Fibroblast of the aortic adventitia (primary cell): ENCODE results near the gene COMTD1. TPM values are rescaled to one million over a fixed set of nuclear protein-coding genes. Genes with fewer than 3 reads are reported as not detected.
A peak's percentile ranks its signal among the peaks of the same experiment; 100 is the strongest.
"Not testable (repeated sequence)": the region's sequence is repeated elsewhere in the genome, so short reads cannot be mapped to it uniquely, and the experiment has no call there.

Experiments
- DNase-seq: peaks from one replicate; pipeline ENCODE4 v3.0.0-alpha.2; 2010; ENCODE audit warnings: low read depth
- H3K4me3 ChIP-seq: 2 replicates; pipeline ENCODE4 v1.5.1; 2011; ENCODE audit warnings: low read depth, mild to moderate bottlenecking, control low read depth, low read length, moderate library complexity
- total RNA-seq: library from RNA; depleted of rRNA; stranded (reverse); fragments of >200 nt; gene quantifications from 2 replicates; pipeline ENCODE4 v1.2.3, GENCODE V29; 2012; ENCODE audit warnings: low replicate concordance
- TF ChIP-seq, protein P1 (sequence below): IDR thresholded peaks from 2 replicates; pipeline ENCODE4 v1.5.1; 2011; ENCODE audit warnings: mild to moderate bottlenecking, low read length, control low read depth, inconsistent platforms; ENCODE audit not compliant: insufficient read depth

The COMTD1 gene
- total RNA-seq, 1 donor = 7.0 TPM

DNA sequence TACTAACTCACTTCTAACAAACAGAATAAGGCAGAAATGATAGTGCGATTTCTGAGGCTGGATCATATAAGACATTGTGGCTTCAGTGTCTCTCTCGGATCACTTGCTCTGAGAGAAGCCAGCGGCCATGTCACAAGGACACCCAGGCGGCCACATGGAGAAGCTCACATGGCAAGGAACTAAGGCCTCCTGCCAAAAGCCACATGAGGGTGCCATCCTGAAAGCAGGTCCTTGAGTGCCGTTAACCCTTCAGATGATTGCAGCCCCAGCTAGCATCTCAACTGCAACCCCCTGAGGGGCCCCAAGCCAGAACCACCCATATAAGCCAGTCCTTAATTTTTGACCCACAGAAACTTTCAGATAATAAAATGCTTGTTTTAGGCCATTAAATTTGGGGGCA, 32.0 kb downstream of the COMTD1 start:
- TF ChIP-seq, protein P1, sequence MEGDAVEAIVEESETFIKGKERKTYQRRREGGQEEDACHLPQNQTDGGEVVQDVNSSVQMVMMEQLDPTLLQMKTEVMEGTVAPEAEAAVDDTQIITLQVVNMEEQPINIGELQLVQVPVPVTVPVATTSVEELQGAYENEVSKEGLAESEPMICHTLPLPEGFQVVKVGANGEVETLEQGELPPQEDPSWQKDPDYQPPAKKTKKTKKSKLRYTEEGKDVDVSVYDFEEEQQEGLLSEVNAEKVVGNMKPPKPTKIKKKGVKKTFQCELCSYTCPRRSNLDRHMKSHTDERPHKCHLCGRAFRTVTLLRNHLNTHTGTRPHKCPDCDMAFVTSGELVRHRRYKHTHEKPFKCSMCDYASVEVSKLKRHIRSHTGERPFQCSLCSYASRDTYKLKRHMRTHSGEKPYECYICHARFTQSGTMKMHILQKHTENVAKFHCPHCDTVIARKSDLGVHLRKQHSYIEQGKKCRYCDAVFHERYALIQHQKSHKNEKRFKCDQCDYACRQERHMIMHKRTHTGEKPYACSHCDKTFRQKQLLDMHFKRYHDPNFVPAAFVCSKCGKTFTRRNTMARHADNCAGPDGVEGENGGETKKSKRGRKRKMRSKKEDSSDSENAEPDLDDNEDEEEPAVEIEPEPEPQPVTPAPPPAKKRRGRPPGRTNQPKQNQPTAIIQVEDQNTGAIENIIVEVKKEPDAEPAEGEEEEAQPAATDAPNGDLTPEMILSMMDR = no peak
- no peak for DNase-seq
- no peak overlapping the region for H3K4me3 ChIP-seq

DNA sequence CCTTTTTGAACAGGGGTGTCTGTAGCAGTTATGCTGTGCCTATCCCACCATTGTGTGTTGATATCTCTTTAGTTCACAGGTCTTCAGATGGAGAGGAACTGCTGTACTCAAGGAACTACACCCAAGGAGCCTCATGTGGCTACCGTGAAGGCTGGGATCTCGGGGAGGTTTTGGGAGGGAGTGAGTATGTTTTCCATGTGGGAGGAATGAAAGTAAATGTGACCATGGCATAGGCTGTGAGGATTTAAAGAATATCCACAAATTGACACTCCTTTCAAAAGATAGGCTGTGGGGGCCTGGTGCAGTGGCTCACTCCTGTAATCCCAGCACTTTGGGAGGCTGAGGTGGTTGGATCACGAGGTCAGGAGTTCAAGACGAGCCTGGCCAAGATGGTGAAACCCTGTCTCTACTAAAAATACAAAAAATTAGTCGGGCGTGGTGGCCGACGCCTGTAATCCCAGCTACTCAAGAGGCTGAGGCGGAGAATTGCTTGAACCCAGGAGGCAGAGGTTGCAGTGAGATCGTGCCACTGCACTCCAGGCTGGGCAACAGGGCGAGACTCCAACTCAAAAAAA, 32.6 kb downstream of the COMTD1 start:
- DNase-seq, H3K4me3 ChIP-seq: not testable (repeated sequence)

DNA sequence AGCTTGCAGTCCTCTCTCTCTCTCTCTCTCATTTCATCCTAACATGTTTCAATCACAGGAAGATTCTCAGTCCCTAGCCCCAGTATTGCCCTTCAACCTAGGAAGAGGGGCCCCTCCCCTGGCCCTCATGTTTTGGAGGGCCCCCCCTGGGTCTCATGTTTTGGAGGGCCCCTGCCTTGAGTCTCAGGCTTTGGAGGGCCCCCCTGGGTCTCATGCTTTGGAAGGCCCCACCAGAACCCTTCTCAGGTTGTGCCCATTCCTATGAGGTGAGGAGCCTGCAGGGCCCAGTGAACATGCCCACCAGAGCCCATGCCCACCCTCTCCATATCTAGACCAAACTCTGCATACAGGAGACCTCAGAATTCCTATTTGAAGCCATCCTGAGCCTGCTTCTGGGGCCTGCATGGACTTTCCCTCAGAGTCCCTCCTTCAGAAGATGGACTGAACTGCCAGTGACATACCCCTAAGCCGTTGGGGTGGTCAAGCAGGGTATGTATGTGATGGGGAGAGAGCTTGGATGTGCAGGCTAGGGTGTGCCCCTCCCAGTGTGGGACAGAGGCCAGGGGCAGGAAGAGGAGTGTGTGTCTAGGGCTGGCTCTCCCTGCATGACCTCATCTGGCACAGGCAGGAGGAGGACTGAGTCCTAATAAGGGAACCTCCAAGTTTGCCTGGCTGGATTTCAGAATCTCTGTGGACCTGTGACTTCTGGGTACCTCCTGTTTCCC, 33.3 kb downstream of the COMTD1 start:
- DNase-seq = peak; percentile 77
- TF ChIP-seq, protein P1 = no peak
- H3K4me3 ChIP-seq = no peak overlapping the region

DNA sequence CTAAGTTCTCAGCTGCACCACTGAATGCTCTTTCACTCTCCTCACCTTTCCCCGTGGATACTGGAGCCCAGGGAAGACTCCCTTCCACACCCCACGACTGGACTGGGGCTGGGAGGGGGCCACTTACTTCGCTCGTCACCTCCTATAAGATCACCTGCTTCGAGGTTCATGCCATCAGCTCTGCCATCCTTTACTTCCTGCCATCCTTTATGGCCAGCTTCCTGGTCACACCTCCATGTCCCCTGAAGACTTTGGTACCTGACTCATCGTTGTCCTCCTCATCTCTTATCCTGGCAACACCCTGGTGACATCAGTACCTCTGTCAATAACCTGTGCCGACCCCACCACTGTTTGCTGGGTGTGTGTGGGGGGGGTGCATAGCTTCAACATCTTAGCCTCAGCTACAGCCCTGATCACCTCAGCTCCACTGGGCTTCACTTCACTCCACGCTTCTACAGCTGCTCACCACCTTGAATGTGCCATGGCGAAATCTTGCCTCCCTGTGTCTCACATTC, 33.9 kb downstream of the COMTD1 start:
- TF ChIP-seq, protein P1 = no peak
- H3K4me3 ChIP-seq = no peak overlapping the region
- DNase-seq = no peak

DNA sequence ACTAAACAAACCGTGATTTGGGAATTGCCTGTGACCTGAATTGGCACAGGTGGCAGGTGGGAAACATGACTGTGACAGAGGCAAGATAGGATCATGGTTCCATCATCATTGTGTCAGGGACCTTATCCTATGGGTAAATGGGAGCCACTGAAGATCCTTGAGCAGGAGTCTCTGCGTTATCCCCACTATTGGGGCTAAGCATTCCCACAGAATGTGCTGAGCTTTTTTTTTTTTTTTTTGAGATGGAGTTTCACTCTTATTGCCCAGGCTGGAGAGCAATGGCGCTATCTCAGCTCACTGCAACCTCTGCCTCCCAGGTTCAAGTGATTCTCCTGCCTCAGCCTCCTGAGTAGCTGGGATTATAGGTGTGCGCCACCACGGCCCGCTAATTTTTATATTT, 35.8 kb downstream of the COMTD1 start:
- not testable (repeated sequence) for H3K4me3 ChIP-seq, DNase-seq

DNA sequence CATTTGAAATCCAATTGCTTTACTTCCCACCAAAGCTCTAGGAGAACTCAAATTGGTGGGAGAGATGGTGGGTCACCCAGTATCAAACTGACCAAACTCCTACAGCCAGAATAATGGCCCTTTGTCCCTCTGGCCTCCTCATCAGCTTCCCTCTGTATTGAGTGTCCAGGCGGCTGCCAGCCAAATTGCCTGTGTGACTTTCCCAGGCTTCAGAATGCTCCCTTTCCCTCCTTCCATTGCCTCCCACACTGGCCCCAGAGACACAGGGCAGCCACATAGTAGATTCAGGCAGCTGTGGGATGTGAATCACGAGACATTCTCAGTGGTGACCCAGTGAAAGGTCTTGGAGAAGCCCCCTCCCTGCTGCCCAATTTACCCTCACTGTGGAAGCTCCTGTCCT, 37.9 kb downstream of the COMTD1 start:
- H3K4me3 ChIP-seq = no peak overlapping the region
- TF ChIP-seq, protein P1 = no peak
- DNase-seq = no peak

DNA sequence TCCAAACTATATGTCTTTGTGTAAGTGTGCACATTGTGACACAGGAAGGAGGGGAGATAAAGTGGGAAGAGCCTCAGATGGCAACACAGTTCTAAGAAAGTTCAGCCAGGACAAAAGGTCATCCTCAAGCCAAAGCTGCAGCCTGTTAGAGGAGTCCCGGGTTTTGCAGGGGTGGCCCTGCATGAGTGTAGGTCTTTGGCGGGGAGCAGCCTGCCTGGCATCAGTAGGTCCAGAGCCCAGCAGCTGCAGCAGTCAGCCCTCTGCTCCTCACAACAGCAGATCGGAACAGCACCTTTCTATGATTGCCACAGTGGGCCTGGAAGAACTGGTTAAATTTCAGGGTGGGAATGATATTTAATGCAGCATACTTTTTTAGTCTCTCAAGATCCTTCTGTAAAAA, 38.7 kb downstream of the COMTD1 start:
- TF ChIP-seq, protein P1 = no peak
- DNase-seq = no peak

More for the DNA sequence above, 38.7 kb downstream of the COMTD1 start:
- H3K4me3 ChIP-seq = no peak overlapping the region
